T47D (cell line): Measurements from ENCODE around the gene NKAIN2.
A peak's percentile ranks its signal among the peaks of the same experiment; 100 is the strongest.

Experiments
- DNase-seq, 2 experiments: peaks; one replicate each; pipeline versions ENCODE4 v3.0.0 to v3.0.0-alpha.2; 2011 to 2012; ENCODE audit warnings: low read depth in 1 of 2, low spot score in 1 of 2
- JUND ChIP-seq: IDR thresholded peaks from 2 replicates; pipeline ENCODE4 v1.6.1; 2012; ENCODE audit warnings: low read depth
- in situ Hi-C: cut with HindIII; loops from 2 replicates; pipeline ENCODE4 v1.10.0; 2016; ENCODE audit warnings: low sequenced_read_pairs, low pct_unique_long_range_greater_than_20kb

NKAIN2 gene

GRCh38 chr6:124797224-124797623 is 993.6 kb downstream of the NKAIN2 start:
- DNase-seq, result no peak
- no peak for TF ChIP-seq JUND
- in situ Hi-C loops, result no loop called here

- in situ Hi-C loops, result no loop called here
- no peak for TF ChIP-seq JUND
- no peak for DNase-seq
Measured at GRCh38 chr6:124798942-124799496, 995.4 kb downstream of the NKAIN2 start.

GRCh38 chr6:124799638-124800037 is 996.0 kb downstream of the NKAIN2 start:
- no peak for DNase-seq
- no peak for TF ChIP-seq JUND
- in situ Hi-C loops, result no loop called here

- TF ChIP-seq JUND, result no peak
- in situ Hi-C loops, result no loop called here
- DNase-seq, result peak in 1 of 2 experiments; percentile 5
Measured at GRCh38 chr6:124800222-124800621, 996.6 kb downstream of the NKAIN2 start.

- DNase-seq, result no peak
- in situ Hi-C loops, result no loop called here
- TF ChIP-seq JUND, result no peak
Measured at GRCh38 chr6:124812067-124812466, 1008.4 kb downstream of the NKAIN2 start.

- DNase-seq, result no peak
- in situ Hi-C loops, result no loop called here
- TF ChIP-seq JUND, result no peak
Measured at GRCh38 chr6:124819346-124819745, 1015.7 kb downstream of the NKAIN2 start.

GRCh38 chr6:124822204-124822613 is 1018.5 kb downstream of the NKAIN2 start:
- in situ Hi-C loops, result no loop called here
- no peak for DNase-seq
- no peak for TF ChIP-seq JUND

- in situ Hi-C loops, result no loop called here
- no peak for TF ChIP-seq JUND
Measured at GRCh38 chr6:124822721-124823120, 1019.1 kb downstream of the NKAIN2 start.

GRCh38 chr6:124823240-124824111 is 1019.8 kb downstream of the NKAIN2 start:
- in situ Hi-C loops, result no loop called here
- DNase-seq, result no peak
- TF ChIP-seq JUND, result no peak

More at GRCh38 chr6:124822721-124823120, 1019.1 kb downstream of the NKAIN2 start:
- DNase-seq, result no peak

- TF ChIP-seq JUND, result no peak
- in situ Hi-C loops, result no loop called here
- DNase-seq, result no peak
Measured at GRCh38 chr6:124825564-124825963, 1021.9 kb downstream of the NKAIN2 start.

GRCh38 chr6:124829822-124830221 is 1026.2 kb downstream of the NKAIN2 start:
- no peak for DNase-seq
- no peak for TF ChIP-seq JUND
- in situ Hi-C loops, result no loop called here

- in situ Hi-C loops, result no loop called here
- TF ChIP-seq JUND, result no peak
- no peak for DNase-seq
Measured at GRCh38 chr6:124830506-124830905, 1026.8 kb downstream of the NKAIN2 start.

GRCh38 chr6:124854338-124854922 is 1050.8 kb downstream of the NKAIN2 start:
- in situ Hi-C loops, result no loop called here
- TF ChIP-seq JUND, result no peak
- no peak for DNase-seq

GRCh38 chr6:124857746-124858145 is 1054.1 kb downstream of the NKAIN2 start:
- no peak for TF ChIP-seq JUND
- in situ Hi-C loops, result no loop called here
- no peak for DNase-seq
